ENCODE data around the gene B3GAT1.

- TF ChIP-seq CTCF (IDR thresholded peaks at IDR 0.05) (no peak), ZFX (IDR thresholded peaks at IDR 0.05; ENCODE audit: borderline replicate concordance) (no peak)
These were observed 64.6 kb downstream of the B3GAT1 start for GRCh38 chr11:134347441-134347840.
